Keratinocyte (primary cell): ENCODE data around the gene CCNY.

ENCODE experiments used
- EZH2 ChIP-seq: IDR thresholded peaks from one replicate; pipeline ENCODE4 v1.6.1; 2012; ENCODE audit warnings: inconsistent platforms, mild to moderate bottlenecking, low read length, moderate library complexity
- TF ChIP-seq, protein P1 (sequence below), 3 experiments: IDR thresholded peaks in 1 of 3; conservative IDR thresholded peaks in 1 of 3; optimal IDR thresholded peaks in 1 of 3; 2 replicates in 2 of 3; 3 replicates in 1 of 3; pipeline versions ENCODE3 to v1.5.1; 2011; ENCODE audit warnings: low read length in 3 of 3, mild to moderate bottlenecking in 3 of 3, moderate library complexity in 2 of 3, control low read depth in 1 of 3, inconsistent platforms in 1 of 3; ENCODE audit not compliant: insufficient read depth in 2 of 3; ENCODE audit errors: extremely low read depth in 1 of 3

DNA sequence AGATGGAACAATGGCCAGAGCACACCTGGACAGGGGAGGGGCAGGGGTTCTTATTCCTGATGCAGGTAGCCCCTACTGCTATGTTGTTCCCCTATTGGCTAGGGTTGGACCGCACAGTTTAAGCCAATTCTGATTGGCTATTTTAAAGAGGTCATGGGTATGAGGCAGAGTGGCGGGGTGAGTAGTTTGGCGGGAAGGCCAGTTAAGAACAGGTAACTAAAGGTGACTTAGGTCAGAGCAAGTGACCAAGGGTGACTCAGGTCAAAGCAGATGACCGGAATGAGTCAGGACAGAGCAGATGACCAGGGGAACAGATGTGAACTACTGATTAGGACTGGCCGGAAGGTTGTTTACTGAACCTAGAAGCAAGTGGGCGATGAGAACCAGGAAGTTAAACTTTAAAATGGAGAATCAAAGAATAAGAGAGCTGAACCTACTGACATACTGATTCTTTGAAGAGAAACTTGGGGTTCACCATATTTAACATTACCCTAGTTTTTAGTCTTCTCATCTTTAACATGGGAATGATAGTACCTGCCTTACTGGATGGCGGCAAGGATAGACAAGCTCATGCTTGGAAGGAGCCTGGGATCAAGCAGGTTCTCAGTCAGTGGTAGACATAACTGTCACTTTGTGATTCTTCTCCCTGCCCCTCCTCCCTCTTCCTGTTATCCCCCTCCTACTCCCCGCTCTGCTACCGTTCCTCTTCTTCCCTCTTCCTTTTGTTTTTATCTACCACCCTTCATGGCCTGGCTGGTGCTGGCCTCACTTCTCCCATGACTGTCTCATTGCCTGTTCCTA, 55.0 kb downstream of the CCNY start:
- TF ChIP-seq, protein P1, sequence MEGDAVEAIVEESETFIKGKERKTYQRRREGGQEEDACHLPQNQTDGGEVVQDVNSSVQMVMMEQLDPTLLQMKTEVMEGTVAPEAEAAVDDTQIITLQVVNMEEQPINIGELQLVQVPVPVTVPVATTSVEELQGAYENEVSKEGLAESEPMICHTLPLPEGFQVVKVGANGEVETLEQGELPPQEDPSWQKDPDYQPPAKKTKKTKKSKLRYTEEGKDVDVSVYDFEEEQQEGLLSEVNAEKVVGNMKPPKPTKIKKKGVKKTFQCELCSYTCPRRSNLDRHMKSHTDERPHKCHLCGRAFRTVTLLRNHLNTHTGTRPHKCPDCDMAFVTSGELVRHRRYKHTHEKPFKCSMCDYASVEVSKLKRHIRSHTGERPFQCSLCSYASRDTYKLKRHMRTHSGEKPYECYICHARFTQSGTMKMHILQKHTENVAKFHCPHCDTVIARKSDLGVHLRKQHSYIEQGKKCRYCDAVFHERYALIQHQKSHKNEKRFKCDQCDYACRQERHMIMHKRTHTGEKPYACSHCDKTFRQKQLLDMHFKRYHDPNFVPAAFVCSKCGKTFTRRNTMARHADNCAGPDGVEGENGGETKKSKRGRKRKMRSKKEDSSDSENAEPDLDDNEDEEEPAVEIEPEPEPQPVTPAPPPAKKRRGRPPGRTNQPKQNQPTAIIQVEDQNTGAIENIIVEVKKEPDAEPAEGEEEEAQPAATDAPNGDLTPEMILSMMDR (optimal IDR thresholded peaks at IDR 0.05 in 1 of 3, IDR thresholded peaks at IDR 0.05 in 1 of 3, conservative IDR thresholded peaks at IDR 0.05 in 1 of 3; ENCODE audit: extremely low read depth in 1 of 3, insufficient read depth in 2 of 3, low read length in 3 of 3) = no peak
- no peak for TF ChIP-seq EZH2
